NCI-H2196 treated with DMSO at 0.1 percent for 48 hours (cell line): ENCODE results near the gene TLR10.
"Not testable (repeated sequence)": the region's sequence is repeated elsewhere in the genome, so short reads cannot be mapped to it uniquely, and the experiment has no call there.

Experiments
- DNase-seq: peaks from one replicate; lab custom pipeline; 2025; ENCODE audit not compliant: unreplicated experiment; lab: John Stamatoyannopoulos, UW

The TLR10 gene

GRCh38 chr4:38782452-38783108 lies at the start of gene TLR10:
TLR10 (minus strand) TSS chr4:38782990; CDS start chr4:38775590, 7,400 bp downstream.
- DNase-seq = peak; percentile 27

DNA sequence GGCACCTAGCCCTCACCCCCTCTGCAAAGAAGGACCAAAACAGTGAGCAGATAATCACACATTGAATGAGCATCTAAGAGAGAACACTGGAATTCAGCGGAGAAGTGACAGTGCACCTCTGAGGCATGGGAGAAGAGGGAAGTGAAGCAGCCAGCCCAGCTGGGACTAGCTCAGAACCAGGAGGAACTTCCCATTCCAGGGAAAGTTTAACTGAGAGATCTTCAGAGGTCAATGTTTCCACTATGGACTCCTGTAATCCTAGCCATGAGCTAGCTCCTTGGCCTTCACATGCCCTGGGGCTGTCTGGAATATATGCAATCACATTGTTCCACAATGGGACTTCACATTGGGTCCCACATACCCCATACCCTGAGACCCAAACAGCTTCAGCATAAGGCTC lies 49.4 kb upstream of the TLR10 start:
- DNase-seq = no peak

GRCh38 chr4:38831653-38832052 lies 48.9 kb upstream of the TLR10 start:
- DNase-seq = no peak

DNA sequence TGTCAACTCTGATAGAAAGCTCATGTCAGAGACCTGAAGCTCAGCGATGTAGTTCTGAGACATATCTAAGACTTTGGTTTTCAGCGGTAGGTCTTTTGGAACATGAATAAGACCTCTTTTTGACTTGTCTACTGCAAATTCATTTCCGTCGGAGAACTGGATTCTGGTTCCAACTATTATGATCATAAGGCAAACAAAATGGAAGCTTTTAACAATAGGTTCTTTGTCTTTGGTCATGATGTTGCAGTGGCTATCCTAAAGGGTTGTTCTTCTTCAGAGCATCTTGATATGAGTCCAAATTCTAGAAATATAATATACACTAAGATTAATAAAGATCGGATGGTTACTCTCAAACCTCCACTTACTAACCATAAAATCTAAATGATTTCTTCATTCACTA lies 46.4 kb upstream of the TLR10 start:
- no peak for DNase-seq

DNA sequence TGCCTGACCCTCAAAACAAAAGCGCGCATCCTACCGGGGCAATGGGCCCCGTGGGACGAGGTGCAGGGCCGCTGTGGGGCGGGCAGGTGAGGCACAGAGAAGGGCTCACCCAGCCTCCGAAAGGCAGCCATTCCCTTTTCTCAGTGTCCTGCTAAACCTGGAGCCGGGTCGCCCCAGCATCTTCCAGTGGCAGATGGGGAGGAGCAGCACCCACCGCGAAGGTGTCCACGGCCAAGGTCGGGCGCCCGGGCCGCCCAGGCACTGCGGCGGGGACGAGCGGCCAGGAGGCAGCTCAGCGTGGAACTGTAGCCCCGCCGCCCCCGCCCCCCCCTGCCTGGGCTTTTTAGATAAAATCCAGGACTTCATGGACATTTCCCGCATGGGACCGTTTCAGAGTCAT lies 41.0 kb upstream of the TLR10 start:
- no peak for DNase-seq

DNA sequence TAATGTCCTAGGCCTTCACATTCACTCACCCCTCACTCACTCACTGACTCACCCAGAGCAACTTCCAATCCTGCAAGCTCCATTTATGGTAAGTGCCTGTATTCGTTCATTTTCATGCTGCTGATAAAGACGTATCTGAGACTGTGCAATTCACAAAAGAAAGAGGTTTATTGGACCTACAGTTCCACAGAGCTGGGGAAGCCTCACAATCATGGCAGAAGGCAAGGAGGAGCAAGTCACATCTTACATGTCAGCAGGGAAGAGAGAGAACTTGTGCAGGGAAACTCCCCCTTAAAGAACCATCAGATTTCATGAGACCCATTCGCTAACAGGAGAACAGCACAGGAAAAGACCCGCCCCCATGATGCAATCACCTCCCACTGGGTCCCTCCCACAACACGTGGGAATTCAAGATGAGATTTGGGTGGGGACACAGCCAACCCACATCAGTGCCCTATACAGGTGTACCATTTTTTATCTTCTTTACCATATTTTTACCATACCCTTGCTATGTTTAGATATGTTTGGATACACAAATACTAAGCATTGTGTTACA lies 40.0 kb upstream of the TLR10 start:
- DNase-seq = no peak

DNA sequence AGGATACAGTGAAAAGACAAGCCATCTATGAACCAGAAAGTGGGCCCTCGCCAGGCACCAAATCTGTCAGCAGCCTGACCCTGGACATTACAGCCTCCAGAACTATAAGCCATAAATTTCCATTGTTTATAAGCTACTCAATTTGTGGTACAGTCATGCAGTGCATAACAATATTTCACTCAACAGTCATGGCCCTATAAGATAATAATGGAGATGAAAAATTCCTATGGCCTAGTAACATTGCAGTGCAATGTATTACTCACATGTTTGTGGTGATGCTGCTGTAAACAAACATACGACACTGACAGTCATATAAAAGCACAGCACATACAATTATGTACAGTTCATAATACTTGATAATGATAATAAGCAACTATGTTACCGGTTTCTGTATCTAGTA lies 38.9 kb upstream of the TLR10 start:
- no peak for DNase-seq

- DNase-seq = no peak
Observed at GRCh38 chr4:38820329-38821061, 37.7 kb upstream of the TLR10 start.

DNA sequence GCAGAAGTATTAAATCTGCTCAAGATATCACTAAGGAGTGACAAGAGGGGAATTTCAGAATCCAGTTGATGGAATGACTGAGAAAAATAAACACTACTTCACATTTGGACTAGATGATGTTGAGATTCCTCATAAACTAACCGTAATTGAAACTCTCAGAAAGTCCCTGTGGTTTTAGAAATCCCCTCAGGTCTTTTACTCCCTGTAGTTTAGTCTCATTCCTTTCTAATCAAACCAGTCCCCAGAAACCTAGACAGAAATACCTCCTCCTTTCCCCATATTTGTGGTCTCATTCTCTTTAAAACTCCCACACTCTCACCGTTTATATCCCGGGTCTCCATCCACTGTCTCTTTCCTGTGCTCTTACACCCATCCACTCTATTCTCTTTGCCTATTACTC lies 36.8 kb upstream of the TLR10 start:
- DNase-seq = no peak

GRCh38 chr4:38818441-38818976 lies 35.7 kb upstream of the TLR10 start:
- DNase-seq = no peak

DNA sequence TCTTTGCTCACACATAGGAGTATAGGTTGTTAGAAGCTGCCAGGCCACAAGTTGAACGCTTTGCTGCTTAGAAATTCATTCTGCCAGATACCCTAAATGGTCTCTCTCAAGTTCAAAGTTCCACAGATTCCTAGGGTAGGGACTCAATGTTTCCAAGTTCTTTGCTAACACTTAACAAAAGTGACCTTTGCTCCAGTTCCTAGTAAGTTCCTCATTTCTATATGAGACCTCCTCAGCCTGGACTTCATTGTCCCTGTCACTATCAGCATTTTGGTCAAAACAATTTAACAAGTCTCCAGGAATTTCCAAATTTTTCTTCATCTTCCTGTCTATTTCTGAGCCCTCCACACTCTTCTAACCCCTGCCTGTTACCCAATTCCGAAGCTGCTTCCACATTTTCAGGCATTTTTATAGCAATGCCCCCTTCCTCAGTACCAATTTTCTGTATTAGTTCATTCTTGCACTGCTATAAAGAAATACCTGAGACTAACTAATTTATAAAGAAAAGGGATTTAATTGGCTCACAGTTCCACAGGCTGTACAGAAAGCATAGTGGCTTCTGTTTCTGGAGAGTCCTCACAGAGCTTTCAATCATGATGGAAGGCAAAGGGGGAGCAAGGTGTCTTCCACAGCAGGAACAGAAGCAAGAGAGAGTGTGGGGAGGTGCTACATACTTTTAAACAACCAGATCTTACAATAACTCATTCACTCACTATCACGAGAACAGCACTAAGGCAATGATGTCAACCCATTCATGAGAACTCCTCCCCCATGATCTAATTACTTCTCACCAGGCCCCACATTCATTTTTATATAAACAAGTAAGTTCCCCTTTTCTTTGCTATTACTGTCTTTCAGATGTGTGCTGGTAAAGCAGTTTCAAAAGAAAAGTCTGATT lies 33.3 kb upstream of the TLR10 start:
- DNase-seq = no peak

DNA sequence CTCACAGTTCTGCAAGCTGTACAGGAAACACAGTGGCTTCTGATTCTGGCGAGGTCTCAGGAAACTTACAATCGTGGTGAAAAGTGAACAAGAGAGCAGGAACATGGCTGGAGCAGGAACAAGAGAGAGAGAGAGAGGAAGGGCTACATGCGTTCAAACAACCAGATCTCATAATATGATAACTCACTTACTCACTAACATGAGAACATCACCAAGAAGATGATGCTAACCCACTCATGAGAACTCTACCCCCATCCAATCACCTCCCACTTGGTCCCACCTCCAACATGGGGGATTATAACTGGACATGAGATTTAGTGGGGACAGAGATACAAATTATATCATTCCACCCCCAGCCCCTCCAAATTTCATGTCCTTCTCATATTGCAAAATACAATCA lies 31.6 kb upstream of the TLR10 start:
- DNase-seq = no peak

GRCh38 chr4:38811297-38811696 lies 28.5 kb upstream of the TLR10 start:
- no peak for DNase-seq

DNA sequence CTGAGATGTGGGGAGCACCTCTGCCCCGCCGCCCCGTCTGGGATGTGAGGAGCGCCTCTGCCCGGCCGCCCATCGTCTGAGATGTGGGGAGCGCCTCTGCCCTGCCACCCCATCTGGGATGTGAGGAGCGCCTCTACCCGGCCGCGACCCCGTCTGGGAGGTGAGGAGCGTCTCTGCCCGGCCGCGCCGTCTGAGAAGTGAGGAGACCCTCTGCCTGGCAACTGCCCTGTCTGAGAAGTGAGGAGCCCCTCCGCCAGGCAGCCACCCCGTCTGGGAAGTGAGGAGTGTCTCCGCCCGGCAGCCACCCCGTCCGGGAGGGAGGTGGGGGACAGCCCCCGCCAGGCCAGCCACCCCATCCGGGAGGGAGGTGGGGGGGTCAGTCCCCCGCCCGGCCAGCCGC lies 24.7 kb upstream of the TLR10 start:
- DNase-seq = not testable (repeated sequence)

DNA sequence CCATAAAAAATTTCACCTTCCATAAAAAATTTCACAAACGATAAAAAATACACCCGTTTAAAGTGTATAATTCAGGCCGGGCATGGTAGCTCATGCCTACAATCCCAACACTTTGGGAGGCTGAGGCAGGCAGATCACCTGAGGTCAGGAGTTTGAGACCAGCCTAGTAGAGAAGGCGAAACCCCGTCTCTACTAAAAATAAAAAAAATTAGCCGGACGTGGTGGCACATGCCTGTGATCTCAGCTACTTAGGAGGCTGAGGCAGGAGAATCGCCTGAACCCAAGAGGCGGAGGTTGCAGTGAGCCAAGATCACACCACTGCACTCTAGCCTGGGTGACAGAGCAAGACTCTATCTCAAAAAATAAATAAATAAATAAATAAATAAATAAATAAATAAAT lies 23.5 kb upstream of the TLR10 start:
- DNase-seq = not testable (repeated sequence)

DNA sequence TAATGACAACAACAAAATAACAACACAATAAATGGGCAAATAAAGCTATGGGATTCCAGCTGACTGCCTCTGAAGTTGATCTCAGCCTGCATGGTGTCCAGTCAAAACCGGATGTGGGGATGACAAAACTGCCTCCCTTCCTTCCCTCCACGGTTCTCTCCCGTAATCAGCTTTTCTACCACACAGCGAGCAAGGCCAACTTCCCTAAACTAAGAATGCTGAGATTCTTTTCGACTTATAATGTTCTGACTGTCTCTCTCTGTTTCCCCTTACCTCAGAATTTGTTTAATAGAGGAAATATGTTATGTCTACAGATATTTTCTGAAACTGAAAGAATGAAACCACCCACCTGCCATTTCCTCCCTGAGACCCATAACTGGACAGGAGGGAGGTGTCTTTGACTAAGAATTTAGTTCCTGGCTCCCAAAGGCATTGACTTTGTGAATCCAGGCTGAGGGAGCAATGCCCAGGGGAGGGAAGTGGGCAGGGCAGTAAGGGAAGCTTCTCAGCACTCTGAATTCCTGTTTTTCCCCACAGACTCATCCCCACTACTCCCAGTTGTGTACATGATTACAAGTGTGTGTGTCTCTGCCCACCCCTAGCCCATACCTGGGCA lies 22.8 kb upstream of the TLR10 start:
- DNase-seq = no peak

GRCh38 chr4:38804654-38805295 lies 22.0 kb upstream of the TLR10 start, which contains the start of gene TLR1:
TLR1 (minus strand) TSS chr4:38804791; CDS start chr4:38798831, 5,960 bp downstream.
- DNase-seq = peak; percentile 15

- DNase-seq = no peak
Observed at GRCh38 chr4:38803833-38804653, 21.3 kb upstream of the TLR10 start.
